HCT116 (cell line): ENCODE data around the gene AADACL4. TPM values are rescaled to one million over a fixed set of nuclear protein-coding genes. Genes with fewer than 3 reads are reported as not detected.
"Not testable (repeated sequence)": the region's sequence is repeated elsewhere in the genome, so short reads cannot be mapped to it uniquely, and the experiment has no call there.

ENCODE experiments used
- ATAC-seq: fragments of 200-7000 bp; cut with Tn5 transposase; 2 replicates; pipeline ENCODE4 v1.9.1; 2020; ENCODE audit warnings: mild to moderate bottlenecking, moderate library complexity
- BruUV-seq: library from RNA; stranded (reverse); fragments of 400-500 nt; replicated peaks from 2 replicates; lab custom pipeline; 2021; lab: Mats Ljungman, UMichigan
- CTCF ChIA-PET: fragments of 300-600 bp; sonication (Branson Sonifier 250); formaldehyde crosslinking; loops from one replicate; lab custom pipeline; 2021; ENCODE audit warnings: antibody characterized with exemption; lab: Charles Lee
- POLR2A ChIA-PET: fragments of 300-600, 350-600 bp; sonication (Branson Sonifier 250); formaldehyde crosslinking; loops from one replicate; lab custom pipeline; 2021; ENCODE audit warnings: antibody characterized with exemption; lab: Charles Lee
- RAD21 ChIA-PET, 2 experiments: fragments of 300-600 bp; sonication (Branson Sonifier 250); formaldehyde crosslinking; loops; one replicate each; lab custom pipeline; 2023; ENCODE audit warnings: low total read pairs in 2 of 2; ENCODE audit not compliant: uncharacterized antibody in 2 of 2, unreplicated experiment in 2 of 2, low non-redundant PET in 1 of 2; lab: Charles Lee
- DNase-seq: peaks from one replicate; pipeline ENCODE4 v3.0.0-alpha.2; 2010; ENCODE audit warnings: low read depth, low spot score
- H2AFZ ChIP-seq: fragments of 200-600 bp; shearing (Covaris generic), sonication (generic); 2 replicates; pipeline ENCODE4 v1.6.1; 2017; ENCODE audit warnings: low read depth, mixed run types, mixed read lengths, antibody characterized with exemption, low read length; ENCODE audit not compliant: poor library complexity, severe bottlenecking
- H3K27ac ChIP-seq: 2 replicates; pipeline ENCODE4 v1.5.1; 2012; ENCODE audit warnings: low read depth, low read length
- H3K27me3 ChIP-seq: fragments of 200-600 bp; sonication (generic); 2 replicates; pipeline ENCODE4 v1.6.1; 2016; ENCODE audit warnings: mixed run types, low read length, mixed read lengths; ENCODE audit not compliant: insufficient read depth
- H3K36me3 ChIP-seq, 2 experiments: fragments of 200-500 bp in 1 of 2; fragments of 200-600 bp in 1 of 2; sonication (Bioruptor generic) in 1 of 2; sonication (generic) in 1 of 2; 2 replicates each; pipeline versions ENCODE4 v1.5.1 to v1.6.1; 2014 to 2016; ENCODE audit warnings: low read length in 2 of 2, inconsistent platforms in 1 of 2, mixed read lengths in 1 of 2, mixed run types in 1 of 2; ENCODE audit not compliant: insufficient read depth in 2 of 2, control insufficient read depth in 1 of 2
- H3K4me1 ChIP-seq, 2 experiments: fragments of 200-600 bp in 1 of 2; sonication (generic) in 1 of 2; 2 replicates each; pipeline versions ENCODE4 v1.5.1 to v1.6.1; 2012 to 2017; ENCODE audit warnings: low read length in 2 of 2, inconsistent platforms in 1 of 2, mild to moderate bottlenecking in 1 of 2, mixed read lengths in 1 of 2, mixed run types in 1 of 2, moderate library complexity in 1 of 2; ENCODE audit not compliant: insufficient read depth in 2 of 2, control insufficient read depth in 1 of 2
- H3K4me2 ChIP-seq: fragments of 200-600 bp; sonication (generic); 2 replicates; pipeline ENCODE4 v1.6.1; 2017; ENCODE audit warnings: mixed run types, low read length, mixed read lengths
- H3K4me3 ChIP-seq, 2 experiments: fragments of 200-600 bp in 1 of 2; sonication (generic) in 1 of 2; replicated peaks in 1 of 2; 2 replicates each; pipeline ENCODE4 v1.5.1; 2011 to 2016; ENCODE audit warnings: low read length in 2 of 2, control low read depth in 1 of 2, low read depth in 1 of 2, mild to moderate bottlenecking in 1 of 2, mixed read lengths in 1 of 2, mixed run types in 1 of 2
- H3K79me2 ChIP-seq: fragments of 200-600 bp; sonication (generic); 2 replicates; pipeline ENCODE4 v1.6.1; 2017; ENCODE audit warnings: mild to moderate bottlenecking, mixed run types, low read length, moderate library complexity, mixed read lengths; ENCODE audit not compliant: insufficient read depth
- H3K9ac ChIP-seq: fragments of 200-600 bp; sonication (generic); 2 replicates; pipeline ENCODE4 v1.6.1; 2016; ENCODE audit warnings: low read length, mixed read lengths
- H3K9me2 ChIP-seq: fragments of 200-600 bp; sonication (generic), shearing (Covaris generic); 2 replicates; pipeline ENCODE4 v1.6.1; 2017; ENCODE audit warnings: mixed run types, mild to moderate bottlenecking, moderate library complexity; ENCODE audit not compliant: insufficient read depth
- H3K9me3 ChIP-seq, 2 experiments: fragments of 200-500 bp in 1 of 2; fragments of 200-600 bp in 1 of 2; sonication (Bioruptor generic) in 1 of 2; sonication (generic) in 1 of 2; 2 replicates each; pipeline ENCODE4 v1.6.1; 2014 to 2017; ENCODE audit warnings: low read length in 2 of 2, mixed read lengths in 2 of 2, inconsistent platforms in 1 of 2, low read depth in 1 of 2, mild to moderate bottlenecking in 1 of 2, mixed run types in 1 of 2, moderate library complexity in 1 of 2; ENCODE audit not compliant: control insufficient read depth in 1 of 2, insufficient read depth in 1 of 2
- H4K20me1 ChIP-seq: fragments of 200-600 bp; sonication (generic), shearing (Covaris generic); 2 replicates; pipeline ENCODE4 v1.6.1; 2017; ENCODE audit warnings: mixed run types, mild to moderate bottlenecking, moderate library complexity; ENCODE audit not compliant: insufficient read depth
- EGR1 ChIP-seq: IDR thresholded peaks from 2 replicates; pipeline ENCODE4 v1.6.1; 2012; ENCODE audit warnings: low read depth
- EZH2 ChIP-seq: fragments of 200-600 bp; sonication (generic); IDR thresholded peaks from 2 replicates; pipeline ENCODE4 v1.6.1; 2017; ENCODE audit warnings: antibody characterized with exemption, mixed run types
- JUND ChIP-seq: IDR thresholded peaks from 2 replicates; pipeline ENCODE4 v1.6.1; 2012
- POLR2A ChIP-seq: IDR thresholded peaks from 2 replicates; pipeline ENCODE4 v1.7.0; 2011; ENCODE audit warnings: borderline replicate concordance; ENCODE audit not compliant: insufficient read depth, insufficient read length; ENCODE audit errors: extremely low read depth
- ZNF274 ChIP-seq: fragments of 200-500 bp; sonication (Bioruptor generic); IDR thresholded peaks from 2 replicates; pipeline ENCODE4 v1.6.1; 2014; ENCODE audit warnings: mild to moderate bottlenecking, low read depth, low read length, inconsistent platforms
- intact Hi-C: fragments of 100-400 bp; cut with micrococcal nuclease; formaldehyde crosslinking; loops from 2 replicates; pipeline ENCODE4 v1.10.0; 2022
- total RNA-seq: library from RNA; stranded (reverse); gene quantifications from one replicate; pipeline ENCODE4 v1.2.1, GENCODE V29; 2021; ENCODE audit not compliant: unreplicated experiment
- TF ChIP-seq, protein P1 (sequence below): IDR thresholded peaks from 2 replicates; pipeline ENCODE4 v1.6.1; 2012
- TF ChIP-seq, protein P2 (sequence below): IDR thresholded peaks from 2 replicates; pipeline ENCODE4 v1.6.1; 2011; ENCODE audit warnings: mild to moderate bottlenecking, low read length, moderate library complexity; ENCODE audit not compliant: insufficient replicate concordance; ENCODE audit errors: extremely low read depth

AADACL4 gene
- total RNA-seq, 1 experiment from 2014 or later: not detected

GRCh38 chr1:12712929-12713328 lies 69.0 kb downstream of the AADACL4 start:
- Histone ChIP-seq H2AFZ (no peak overlapping the region), H3K4me1 (no peaks in the 10 kb centered on the region), H3K79me2 (no peaks in the 10 kb centered on the region), H3K27ac (no peak overlapping the region), H3K9me2 (no peaks in the 10 kb centered on the region), H3K9me3 (no peaks in the 10 kb centered on the region), H3K36me3 (no peaks in the 10 kb centered on the region), H4K20me1 (no peaks in the 10 kb centered on the region), H3K4me2 (no peak overlapping the region), H3K4me3 (no peak overlapping the region), H3K9ac (no peak overlapping the region), H3K27me3 (no peaks in the 10 kb centered on the region)
- intact Hi-C loops: no loop called here
- TF ChIP-seq EZH2 (no peak), JUND (no peak), EGR1 (no peak), POLR2A (no peak), ZNF274 (no peak)
- TF ChIP-seq, protein P1, sequence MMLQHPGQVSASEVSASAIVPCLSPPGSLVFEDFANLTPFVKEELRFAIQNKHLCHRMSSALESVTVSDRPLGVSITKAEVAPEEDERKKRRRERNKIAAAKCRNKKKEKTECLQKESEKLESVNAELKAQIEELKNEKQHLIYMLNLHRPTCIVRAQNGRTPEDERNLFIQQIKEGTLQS: no peak
- TF ChIP-seq, protein P2, sequence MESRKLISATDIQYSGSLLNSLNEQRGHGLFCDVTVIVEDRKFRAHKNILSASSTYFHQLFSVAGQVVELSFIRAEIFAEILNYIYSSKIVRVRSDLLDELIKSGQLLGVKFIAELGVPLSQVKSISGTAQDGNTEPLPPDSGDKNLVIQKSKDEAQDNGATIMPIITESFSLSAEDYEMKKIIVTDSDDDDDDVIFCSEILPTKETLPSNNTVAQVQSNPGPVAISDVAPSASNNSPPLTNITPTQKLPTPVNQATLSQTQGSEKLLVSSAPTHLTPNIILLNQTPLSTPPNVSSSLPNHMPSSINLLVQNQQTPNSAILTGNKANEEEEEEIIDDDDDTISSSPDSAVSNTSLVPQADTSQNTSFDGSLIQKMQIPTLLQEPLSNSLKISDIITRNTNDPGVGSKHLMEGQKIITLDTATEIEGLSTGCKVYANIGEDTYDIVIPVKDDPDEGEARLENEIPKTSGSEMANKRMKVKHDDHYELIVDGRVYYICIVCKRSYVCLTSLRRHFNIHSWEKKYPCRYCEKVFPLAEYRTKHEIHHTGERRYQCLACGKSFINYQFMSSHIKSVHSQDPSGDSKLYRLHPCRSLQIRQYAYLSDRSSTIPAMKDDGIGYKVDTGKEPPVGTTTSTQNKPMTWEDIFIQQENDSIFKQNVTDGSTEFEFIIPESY: no peak
- ATAC-seq: no peak
- DNase-seq: no peak
- BruUV-seq: no TSS peak
- ChIA-PET RAD21 (no interaction called here), POLR2A (no interaction called here), CTCF (no interaction called here)

- H3K4me2 ChIP-seq, H3K9me2 ChIP-seq, H3K4me1 ChIP-seq, H2AFZ ChIP-seq, H4K20me1 ChIP-seq, H3K36me3 ChIP-seq, H3K79me2 ChIP-seq, POLR2A ChIA-PET, H3K27me3 ChIP-seq, BruUV-seq, RAD21 ChIA-PET, H3K27ac ChIP-seq, DNase-seq, H3K4me3 ChIP-seq, intact Hi-C loops, H3K9me3 ChIP-seq, H3K9ac ChIP-seq, CTCF ChIA-PET, ATAC-seq: not testable (repeated sequence)
Measured at GRCh38 chr1:12713651-12714050, 69.8 kb downstream of the AADACL4 start.
